Measurements from ENCODE around the gene MCTP1. TPM values are rescaled to one million over a fixed set of nuclear protein-coding genes. Genes with fewer than 3 reads are reported as not detected.

MCTP1 gene
- total RNA-seq, 1 donor from 2014 or later = 3.4 TPM

DNA sequence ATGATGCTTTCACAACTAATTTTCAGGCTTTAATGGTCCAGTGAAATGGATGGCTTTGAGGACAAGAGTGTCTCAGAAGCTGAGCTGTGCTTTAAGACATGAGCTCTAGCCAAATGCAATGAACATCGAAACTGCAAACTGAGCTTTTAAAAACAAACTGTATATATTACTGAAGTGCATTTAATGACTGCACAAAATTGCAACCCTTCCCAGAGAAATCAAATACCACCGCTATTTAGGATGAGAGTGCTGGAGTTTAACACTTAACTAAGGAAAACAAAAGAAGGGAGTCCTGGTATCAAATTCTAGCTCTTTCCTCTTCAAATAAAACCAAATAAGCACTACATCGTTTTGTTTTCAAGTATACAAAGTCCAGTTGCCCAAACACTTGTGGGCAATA, 502.5 kb downstream of the MCTP1 start:
- Mint-ChIP-seq H3K36me3 (ENCODE audit: low read depth) (no peaks in the 10 kb centered on the region), H3K4me1 (ENCODE audit: low read depth) (no peaks in the 10 kb centered on the region), H3K27me3 (ENCODE audit: low read depth) (no peaks in the 10 kb centered on the region), H3K9me3 (ENCODE audit: low read depth) (no peaks in the 10 kb centered on the region), H3K4me3 (ENCODE audit: unreplicated experiment) (no peak overlapping the region), H3K27ac (ENCODE audit: unreplicated experiment) (no peak overlapping the region)
- TF ChIP-seq, protein P1, sequence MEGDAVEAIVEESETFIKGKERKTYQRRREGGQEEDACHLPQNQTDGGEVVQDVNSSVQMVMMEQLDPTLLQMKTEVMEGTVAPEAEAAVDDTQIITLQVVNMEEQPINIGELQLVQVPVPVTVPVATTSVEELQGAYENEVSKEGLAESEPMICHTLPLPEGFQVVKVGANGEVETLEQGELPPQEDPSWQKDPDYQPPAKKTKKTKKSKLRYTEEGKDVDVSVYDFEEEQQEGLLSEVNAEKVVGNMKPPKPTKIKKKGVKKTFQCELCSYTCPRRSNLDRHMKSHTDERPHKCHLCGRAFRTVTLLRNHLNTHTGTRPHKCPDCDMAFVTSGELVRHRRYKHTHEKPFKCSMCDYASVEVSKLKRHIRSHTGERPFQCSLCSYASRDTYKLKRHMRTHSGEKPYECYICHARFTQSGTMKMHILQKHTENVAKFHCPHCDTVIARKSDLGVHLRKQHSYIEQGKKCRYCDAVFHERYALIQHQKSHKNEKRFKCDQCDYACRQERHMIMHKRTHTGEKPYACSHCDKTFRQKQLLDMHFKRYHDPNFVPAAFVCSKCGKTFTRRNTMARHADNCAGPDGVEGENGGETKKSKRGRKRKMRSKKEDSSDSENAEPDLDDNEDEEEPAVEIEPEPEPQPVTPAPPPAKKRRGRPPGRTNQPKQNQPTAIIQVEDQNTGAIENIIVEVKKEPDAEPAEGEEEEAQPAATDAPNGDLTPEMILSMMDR (IDR thresholded peaks at IDR 0.05) = no peak
- DNase-seq (ENCODE audit: low spot score) = no peak

DNA sequence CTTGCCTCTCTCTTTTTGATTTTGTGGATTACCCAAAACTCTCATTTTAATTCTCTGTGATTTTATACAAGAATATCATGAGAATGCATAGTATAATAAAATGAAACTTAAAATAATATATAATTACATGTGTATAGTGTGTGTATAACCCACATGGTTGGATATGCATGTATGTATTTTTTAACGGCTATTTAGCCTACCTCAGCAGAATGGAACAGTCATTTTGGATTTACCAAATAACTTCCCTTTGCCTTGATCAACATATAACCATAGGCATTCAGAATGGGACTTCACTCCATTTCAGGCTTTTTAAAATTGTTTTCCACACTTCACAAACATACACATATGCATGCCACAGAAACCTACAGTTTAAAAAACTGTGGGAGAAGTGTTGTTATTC, 505.2 kb downstream of the MCTP1 start:
- Mint-ChIP-seq H3K27ac (ENCODE audit: unreplicated experiment) (no peak overlapping the region), H3K4me1 (ENCODE audit: low read depth) (no peaks in the 10 kb centered on the region), H3K36me3 (ENCODE audit: low read depth) (no peaks in the 10 kb centered on the region), H3K4me3 (ENCODE audit: unreplicated experiment) (no peak overlapping the region), H3K9me3 (ENCODE audit: low read depth) (no peaks in the 10 kb centered on the region), H3K27me3 (ENCODE audit: low read depth) (no peaks in the 10 kb centered on the region)
- no peak for DNase-seq (ENCODE audit: low spot score)
- TF ChIP-seq, protein P1 (IDR thresholded peaks at IDR 0.05) = no peak

DNA sequence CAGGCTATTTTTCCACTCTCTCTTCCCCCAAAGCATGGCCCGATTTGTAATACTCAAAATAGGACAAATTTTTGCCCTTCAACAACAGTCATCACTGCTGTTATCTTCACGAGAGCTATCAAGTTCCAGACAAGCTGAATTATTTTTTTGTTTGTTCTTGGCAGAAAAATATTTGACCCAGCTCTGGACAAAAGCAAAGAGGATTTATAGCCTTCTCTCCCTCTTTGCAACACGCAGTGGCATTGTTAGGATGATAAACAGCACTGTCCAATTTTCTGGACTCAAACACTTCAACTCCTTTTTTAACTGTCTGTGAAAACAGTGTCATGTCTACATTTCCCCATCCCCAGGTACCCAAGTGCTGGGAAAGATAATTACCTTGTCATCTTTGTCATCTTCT, 506.2 kb downstream of the MCTP1 start:
- H3K36me3 Mint-ChIP-seq (ENCODE audit: low read depth) = no peaks in the 10 kb centered on the region
- no peaks in the 10 kb centered on the region for H3K9me3 Mint-ChIP-seq (ENCODE audit: low read depth)
- TF ChIP-seq, protein P1 (IDR thresholded peaks at IDR 0.05) = no peak
- no peaks in the 10 kb centered on the region for H3K4me1 Mint-ChIP-seq (ENCODE audit: low read depth)
- H3K4me3 Mint-ChIP-seq (ENCODE audit: unreplicated experiment) = no peak overlapping the region
- DNase-seq (ENCODE audit: low spot score) = no peak
- H3K27ac Mint-ChIP-seq (ENCODE audit: unreplicated experiment) = no peak overlapping the region
- no peaks in the 10 kb centered on the region for H3K27me3 Mint-ChIP-seq (ENCODE audit: low read depth)

DNA sequence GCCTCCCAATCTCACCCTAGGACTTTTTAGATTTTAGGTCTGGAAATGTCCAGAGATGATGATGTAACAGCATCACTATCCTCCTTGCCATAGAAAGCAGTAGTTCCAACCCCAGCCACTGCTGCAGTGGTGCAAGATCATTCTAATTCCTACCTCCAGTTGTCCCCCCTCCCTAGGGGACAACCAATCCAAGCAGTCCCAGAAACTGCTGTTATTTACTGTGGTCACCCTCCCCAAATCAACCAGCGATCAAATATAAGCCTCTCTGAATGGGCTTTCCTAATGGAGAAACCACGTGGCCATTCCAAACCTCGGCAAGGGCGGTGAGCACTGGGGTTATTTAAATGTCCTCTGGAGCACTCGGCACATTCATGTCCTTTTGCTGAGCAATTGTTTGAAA, 506.6 kb downstream of the MCTP1 start:
- Mint-ChIP-seq H3K36me3 (ENCODE audit: low read depth) (no peaks in the 10 kb centered on the region), H3K4me3 (ENCODE audit: unreplicated experiment) (no peak overlapping the region), H3K4me1 (ENCODE audit: low read depth) (no peaks in the 10 kb centered on the region), H3K27me3 (ENCODE audit: low read depth) (no peaks in the 10 kb centered on the region), H3K9me3 (ENCODE audit: low read depth) (peaks cover 4% of the 10 kb centered on the region), H3K27ac (ENCODE audit: unreplicated experiment) (no peak overlapping the region)
- DNase-seq (ENCODE audit: low spot score) = no peak
- TF ChIP-seq, protein P1 (IDR thresholded peaks at IDR 0.05) = no peak

DNA sequence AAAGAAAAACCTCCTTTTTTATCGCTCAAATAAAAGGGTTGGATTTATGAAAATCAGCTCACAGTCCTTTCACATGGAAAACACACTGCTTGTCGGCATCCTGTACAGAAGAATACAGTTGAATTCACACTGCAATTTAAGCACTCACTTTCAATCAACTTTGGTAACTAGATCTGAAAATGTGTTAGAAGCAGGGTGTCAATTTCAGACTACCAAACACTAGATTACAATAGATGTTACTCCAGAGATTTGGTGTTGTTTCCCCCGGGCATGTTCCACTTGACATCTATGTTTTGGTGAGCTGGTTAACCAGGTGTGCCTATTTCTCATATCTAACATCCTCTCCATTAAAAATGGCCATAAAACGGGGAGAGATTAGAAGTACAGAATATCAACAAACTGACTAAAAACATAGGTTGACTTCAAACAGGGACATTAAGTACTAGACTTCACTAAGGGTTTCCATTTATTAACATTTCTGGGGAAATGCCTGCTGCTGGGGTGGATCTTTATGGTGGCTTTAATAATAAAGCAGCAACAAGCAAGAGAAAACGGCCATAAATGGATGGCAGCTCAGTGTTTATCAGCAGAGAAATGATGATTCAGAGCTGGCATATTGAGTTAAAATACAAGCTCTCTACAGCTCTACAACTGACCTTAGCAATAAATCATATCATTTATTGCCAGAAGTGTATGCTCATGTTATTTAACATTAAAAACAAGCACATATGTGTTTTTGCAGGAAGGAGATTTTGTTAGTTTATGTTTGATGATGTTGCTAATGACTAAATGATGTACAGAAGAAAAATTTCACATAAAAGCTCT, 507.6 kb downstream of the MCTP1 start:
- Mint-ChIP-seq H3K27me3 (ENCODE audit: low read depth) (no peaks in the 10 kb centered on the region), H3K4me1 (ENCODE audit: low read depth) (no peaks in the 10 kb centered on the region), H3K4me3 (ENCODE audit: unreplicated experiment) (no peak overlapping the region), H3K27ac (ENCODE audit: unreplicated experiment) (no peak overlapping the region), H3K36me3 (ENCODE audit: low read depth) (no peaks in the 10 kb centered on the region), H3K9me3 (ENCODE audit: low read depth) (peaks cover 4% of the 10 kb centered on the region)
- TF ChIP-seq, protein P1 (IDR thresholded peaks at IDR 0.05) = no peak
- no peak for DNase-seq (ENCODE audit: low spot score)
